ENCODE measurements around the gene ZNF524. TPM values are rescaled to one million over a fixed set of nuclear protein-coding genes. Genes with fewer than 3 reads are reported as not detected.

Gene ZNF524
- total and polyA plus RNA-seq, 2 experiments from 2014 or later = 8.4 to 18.5 TPM

DNA sequence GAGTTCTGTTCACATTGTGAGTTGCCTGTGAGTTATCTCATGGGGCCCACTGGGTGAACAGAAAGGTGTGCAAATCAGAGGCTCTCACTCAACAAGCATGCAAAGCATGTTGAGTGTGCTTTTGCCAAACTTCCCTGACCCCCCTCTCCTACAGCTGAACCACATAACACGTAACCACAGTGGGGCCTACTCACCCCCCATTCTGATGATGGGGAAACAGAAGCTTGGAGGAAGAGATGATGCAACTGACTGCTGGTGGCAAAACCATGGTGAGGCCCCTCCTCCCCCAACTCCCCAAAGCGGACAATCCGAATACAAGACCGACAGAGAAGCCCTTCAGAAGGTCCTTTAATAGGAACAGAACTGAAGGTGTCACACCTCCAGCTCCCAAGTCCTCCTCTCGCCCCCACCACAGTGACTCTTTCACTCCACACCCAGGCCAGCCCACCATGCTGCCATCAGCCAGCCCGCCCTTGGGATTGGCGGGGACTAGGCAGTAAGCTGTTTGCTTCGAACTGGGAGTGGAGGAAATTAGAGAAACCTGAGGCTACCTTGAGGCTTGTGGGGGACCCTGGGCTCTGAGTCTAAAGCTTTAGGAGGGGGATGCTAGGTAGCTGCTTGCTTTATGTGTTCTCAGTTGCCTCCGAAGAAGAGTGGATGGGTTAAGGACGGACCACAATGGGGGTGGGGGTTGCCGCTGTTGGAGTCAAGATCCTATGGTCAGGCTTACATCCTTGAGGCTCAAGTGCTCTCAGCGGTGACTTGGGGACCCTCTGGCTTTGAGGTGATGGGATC lies 20.5 kb downstream of the ZNF524 start:
- Histone ChIP-seq H3K4me2 (no peak overlapping the region), H4K20me1 (ENCODE audit: insufficient read depth, poor library complexity, severe bottlenecking) (peaks cover 5% of the 10 kb centered on the region), H3K4me3 (no peak overlapping the region), H3K27ac (no peak overlapping the region), H3K79me2 (peaks cover 14% of the 10 kb centered on the region), H3K27me3 (no peaks in the 10 kb centered on the region), H3K4me1 (ENCODE audit: insufficient read depth) (peaks cover 4% of the 10 kb centered on the region), H3K36me3 (replicated peaks; ENCODE audit: insufficient read depth, low read depth) (no peaks in the 10 kb centered on the region), H2AFZ (no peak overlapping the region), H3K9me3 (ENCODE audit: low read depth) (no peaks in the 10 kb centered on the region), H3K9me2 (replicated peaks; ENCODE audit: insufficient read depth) (no peaks in the 10 kb centered on the region)
- 96% methylated on average over 12 of the region's 12 CpGs for WGBS (ENCODE audit: low lambda C conversion rate, missing lambda C conversion rate)
- no peak for DNase-seq (ENCODE audit: low spot score)
- TF ChIP-seq, protein P1, sequence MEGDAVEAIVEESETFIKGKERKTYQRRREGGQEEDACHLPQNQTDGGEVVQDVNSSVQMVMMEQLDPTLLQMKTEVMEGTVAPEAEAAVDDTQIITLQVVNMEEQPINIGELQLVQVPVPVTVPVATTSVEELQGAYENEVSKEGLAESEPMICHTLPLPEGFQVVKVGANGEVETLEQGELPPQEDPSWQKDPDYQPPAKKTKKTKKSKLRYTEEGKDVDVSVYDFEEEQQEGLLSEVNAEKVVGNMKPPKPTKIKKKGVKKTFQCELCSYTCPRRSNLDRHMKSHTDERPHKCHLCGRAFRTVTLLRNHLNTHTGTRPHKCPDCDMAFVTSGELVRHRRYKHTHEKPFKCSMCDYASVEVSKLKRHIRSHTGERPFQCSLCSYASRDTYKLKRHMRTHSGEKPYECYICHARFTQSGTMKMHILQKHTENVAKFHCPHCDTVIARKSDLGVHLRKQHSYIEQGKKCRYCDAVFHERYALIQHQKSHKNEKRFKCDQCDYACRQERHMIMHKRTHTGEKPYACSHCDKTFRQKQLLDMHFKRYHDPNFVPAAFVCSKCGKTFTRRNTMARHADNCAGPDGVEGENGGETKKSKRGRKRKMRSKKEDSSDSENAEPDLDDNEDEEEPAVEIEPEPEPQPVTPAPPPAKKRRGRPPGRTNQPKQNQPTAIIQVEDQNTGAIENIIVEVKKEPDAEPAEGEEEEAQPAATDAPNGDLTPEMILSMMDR (IDR thresholded peaks at IDR 0.05; ENCODE audit: poor library complexity) = no peak
- TF ChIP-seq EZH2 (IDR thresholded peaks at IDR 0.05; ENCODE audit: borderline replicate concordance) = no peak
- TF ChIP-seq EZH2phosphoT487 (IDR thresholded peaks at IDR 0.05; ENCODE audit: low read depth, severe bottlenecking, unreplicated experiment) = no peak

DNA sequence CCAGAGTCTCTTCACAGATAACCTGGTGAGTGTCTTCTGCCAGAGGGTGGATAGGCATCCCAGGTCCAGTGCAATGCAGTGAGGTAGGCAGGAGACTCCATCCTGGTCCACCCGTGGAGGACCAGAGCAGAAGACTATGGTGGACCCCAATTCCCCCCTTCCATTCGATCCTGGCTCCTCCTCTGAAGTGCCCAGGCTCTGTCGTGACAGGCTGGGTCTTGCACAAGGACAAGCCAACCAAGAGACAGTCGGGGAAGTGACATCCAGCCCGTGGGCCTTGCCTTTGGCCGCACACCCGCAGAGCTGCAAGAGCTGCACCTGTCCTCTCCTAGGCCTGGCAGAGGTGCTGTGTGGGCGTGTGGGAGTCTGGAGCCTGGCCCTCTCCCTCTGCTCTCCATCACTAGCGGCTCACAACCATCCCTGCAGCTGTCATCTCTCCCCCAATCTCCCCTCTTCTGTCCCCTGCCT lies 21.2 kb downstream of the ZNF524 start:
- H3K4me3 ChIP-seq = no peak overlapping the region
- H4K20me1 ChIP-seq (ENCODE audit: insufficient read depth, poor library complexity, severe bottlenecking) = peaks cover 5% of the 10 kb centered on the region
- WGBS (ENCODE audit: low lambda C conversion rate, missing lambda C conversion rate) = 94% methylated on average over 9 of the region's 9 CpGs
- no peak overlapping the region for H3K4me2 ChIP-seq
- H3K27ac ChIP-seq = no peak overlapping the region
- no peaks in the 10 kb centered on the region for H3K27me3 ChIP-seq
- DNase-seq (ENCODE audit: low spot score) = no peak
- no peaks in the 10 kb centered on the region for H3K36me3 ChIP-seq (replicated peaks; ENCODE audit: insufficient read depth, low read depth)
- H3K9me3 ChIP-seq (ENCODE audit: low read depth) = no peaks in the 10 kb centered on the region
- H2AFZ ChIP-seq = no peak overlapping the region
- peaks cover 4% of the 10 kb centered on the region for H3K4me1 ChIP-seq (ENCODE audit: insufficient read depth)
- H3K79me2 ChIP-seq = peaks cover 14% of the 10 kb centered on the region
- no peaks in the 10 kb centered on the region for H3K9me2 ChIP-seq (replicated peaks; ENCODE audit: insufficient read depth)
- no peak for TF ChIP-seq EZH2 (IDR thresholded peaks at IDR 0.05; ENCODE audit: borderline replicate concordance)
- TF ChIP-seq, protein P1 (IDR thresholded peaks at IDR 0.05; ENCODE audit: poor library complexity) = no peak
- no peak for TF ChIP-seq EZH2phosphoT487 (IDR thresholded peaks at IDR 0.05; ENCODE audit: low read depth, severe bottlenecking, unreplicated experiment)

DNA sequence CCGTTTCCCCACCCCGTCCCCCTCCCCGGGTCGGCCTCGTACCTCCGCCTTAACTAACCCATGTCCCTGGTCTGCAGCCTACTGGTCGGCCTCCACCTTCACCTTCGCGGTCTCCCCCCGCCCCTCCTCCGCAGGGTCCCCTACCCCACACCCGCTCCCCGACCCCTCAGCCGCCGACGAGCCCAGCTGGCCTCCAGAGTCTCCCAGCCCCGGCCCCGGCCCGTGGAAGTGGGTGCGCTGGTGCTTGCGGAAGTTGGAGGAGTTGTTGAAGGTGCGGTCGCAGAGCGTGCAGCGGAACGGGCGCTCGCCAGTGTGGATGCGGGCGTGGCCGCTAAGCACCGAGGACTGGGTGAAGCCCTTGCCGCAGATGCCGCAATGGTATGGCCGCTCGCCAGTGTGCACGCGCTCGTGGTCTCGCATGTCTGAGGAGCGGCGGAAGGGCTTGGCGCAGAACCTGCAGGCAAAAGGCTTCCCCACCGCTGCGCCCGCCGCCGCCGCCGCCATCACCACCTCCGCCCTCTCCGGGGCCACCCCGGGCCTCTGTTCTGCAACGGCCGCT lies 21.7 kb downstream of the ZNF524 start:
- Histone ChIP-seq H3K36me3 (replicated peaks; ENCODE audit: insufficient read depth, low read depth) (no peaks in the 10 kb centered on the region), H3K79me2 (peaks cover 14% of the 10 kb centered on the region), H3K27ac (no peak overlapping the region), H3K9me3 (ENCODE audit: low read depth) (no peaks in the 10 kb centered on the region), H3K4me1 (ENCODE audit: insufficient read depth) (peaks cover 4% of the 10 kb centered on the region), H3K27me3 (no peaks in the 10 kb centered on the region), H3K4me3 (no peak overlapping the region), H2AFZ (no peak overlapping the region), H3K9me2 (replicated peaks; ENCODE audit: insufficient read depth) (no peaks in the 10 kb centered on the region), H3K4me2 (no peak overlapping the region), H4K20me1 (ENCODE audit: insufficient read depth, poor library complexity, severe bottlenecking) (peaks cover 5% of the 10 kb centered on the region)
- 98% methylated on average over 44 of the region's 55 CpGs for WGBS (ENCODE audit: low lambda C conversion rate, missing lambda C conversion rate)
- TF ChIP-seq EZH2phosphoT487 (IDR thresholded peaks at IDR 0.05; ENCODE audit: low read depth, severe bottlenecking, unreplicated experiment) (no peak), EZH2 (IDR thresholded peaks at IDR 0.05; ENCODE audit: borderline replicate concordance) (no peak)
- TF ChIP-seq, protein P1 (IDR thresholded peaks at IDR 0.05; ENCODE audit: poor library complexity) = no peak
- no peak for DNase-seq (ENCODE audit: low spot score)
